H1 (cell line): ENCODE data around the gene TPO. TPM values are rescaled to one million over a fixed set of nuclear protein-coding genes. Genes with fewer than 3 reads are reported as not detected.

Experiments used
- CTCF ChIA-PET: fragments of 300-600 bp; sonication (Branson Sonifier 250); formaldehyde crosslinking; loops from one replicate; lab custom pipeline; 2021; ENCODE audit not compliant: partially characterized antibody; lab: Charles Lee
- POLR2A ChIA-PET: fragments of 300-600 bp; sonication (Branson Sonifier 250); formaldehyde crosslinking; loops from one replicate; lab custom pipeline; 2021; ENCODE audit warnings: inconsistent platforms; ENCODE audit not compliant: partially characterized antibody; lab: Charles Lee
- DNase-seq, 2 experiments: peaks; one replicate each; pipeline versions ENCODE4 v3.0.0 to v3.0.0-alpha.2; 2010 to 2022; ENCODE audit warnings: low spot score in 2 of 2, low read depth in 1 of 2, mixed read lengths in 1 of 2
- FAIRE-seq: peaks from 2 replicates; lab custom pipeline; 2011; peaks lifted over from hg19 to GRCh38; lab: Jason Lieb, UNC
- H2AFZ ChIP-seq: 2 replicates; pipeline ENCODE4 v1.8.1; 2012; ENCODE audit warnings: low read length, inconsistent platforms
- H2AK5ac ChIP-seq: 2 replicates; pipeline ENCODE4 v1.6.1; 2013; ENCODE audit warnings: low read depth, low read length
- H2BK120ac ChIP-seq: replicated peaks from 2 replicates; pipeline ENCODE3; 2013; ENCODE audit warnings: low read depth, low read length, inconsistent platforms
- H2BK12ac ChIP-seq: 2 replicates; pipeline ENCODE4 v1.6.1; 2013; ENCODE audit warnings: low read depth, low read length
- H2BK15ac ChIP-seq: 2 replicates; pipeline ENCODE4 v1.6.1; 2013; ENCODE audit warnings: low read length
- H2BK20ac ChIP-seq: 2 replicates; pipeline ENCODE4 v1.6.1; 2013; ENCODE audit warnings: low read length
- H2BK5ac ChIP-seq: 2 replicates; pipeline ENCODE4 v1.6.1; 2013; ENCODE audit warnings: low read depth, low read length
- H3K14ac ChIP-seq: 2 replicates; pipeline ENCODE4 v1.6.1; 2013; ENCODE audit warnings: inconsistent platforms; ENCODE audit not compliant: insufficient read length
- H3K18ac ChIP-seq: 2 replicates; pipeline ENCODE4 v1.6.1; 2013; ENCODE audit warnings: low read length; ENCODE audit errors: extremely low read depth
- H3K23ac ChIP-seq: 2 replicates; pipeline ENCODE4 v1.6.1; 2013; ENCODE audit warnings: inconsistent platforms; ENCODE audit not compliant: insufficient read length
- H3K23me2 ChIP-seq: 2 replicates; pipeline ENCODE4 v1.6.1; 2013; ENCODE audit warnings: low read depth, low read length
- H3K27ac ChIP-seq: 2 replicates; pipeline ENCODE4 v1.6.1; 2011; ENCODE audit warnings: low read depth, low read length, inconsistent platforms
- H3K27me3 ChIP-seq, 4 experiments: replicated peaks in 1 of 4; 1 replicate in 1 of 4; 2 replicates in 3 of 4; pipeline versions ENCODE4 v1.6.1 to v1.8.1; 2011 to 2013; ENCODE audit warnings: low read length in 3 of 4, mild to moderate bottlenecking in 3 of 4, inconsistent platforms in 2 of 4, mixed read lengths in 2 of 4, moderate library complexity in 1 of 4; ENCODE audit not compliant: control insufficient read depth in 3 of 4, insufficient read depth in 3 of 4; ENCODE audit errors: extremely low read depth in 1 of 4
- H3K36me3 ChIP-seq, 4 experiments: 2 replicates each; pipeline versions ENCODE4 v1.6.1 to v1.8.1; 2011 to 2013; ENCODE audit warnings: mild to moderate bottlenecking in 4 of 4, low read length in 3 of 4, moderate library complexity in 2 of 4, control low read depth in 1 of 4, inconsistent platforms in 1 of 4; ENCODE audit not compliant: insufficient read depth in 4 of 4, control insufficient read depth in 2 of 4
- H3K4ac ChIP-seq: replicated peaks from 2 replicates; pipeline ENCODE3; 2013; ENCODE audit warnings: low read length, low read depth, mixed read lengths, inconsistent platforms; ENCODE audit not compliant: insufficient read length
- H3K4me1 ChIP-seq, 4 experiments: replicated peaks in 1 of 4; 1 replicate in 1 of 4; 2 replicates in 3 of 4; pipeline versions ENCODE4 v1.6.1 to v1.8.1; 2011 to 2013; ENCODE audit warnings: low read length in 3 of 4, inconsistent platforms in 2 of 4, mixed read lengths in 1 of 4; ENCODE audit not compliant: insufficient read depth in 4 of 4, control insufficient read depth in 3 of 4
- H3K4me2 ChIP-seq, 2 experiments: 2 replicates each; pipeline versions ENCODE4 v1.6.1 to v1.8.1; 2011 to 2013; ENCODE audit warnings: low read depth in 2 of 2, low read length in 2 of 2, control low read depth in 1 of 2, inconsistent platforms in 1 of 2, mild to moderate bottlenecking in 1 of 2; ENCODE audit not compliant: insufficient read depth in 1 of 2
- H3K4me3 ChIP-seq, 4 experiments: fragments of 200-600, 300-600 bp in 1 of 4; sonication (generic), shearing (Covaris generic), sonication (Bioruptor Twin) in 1 of 4; 2 replicates each; pipeline versions ENCODE4 v1.5.1 to v1.8.1; 2011 to 2016; ENCODE audit warnings: low read length in 4 of 4, low read depth in 3 of 4, control low read depth in 2 of 4, inconsistent platforms in 2 of 4, mild to moderate bottlenecking in 2 of 4, mixed read lengths in 1 of 4, moderate library complexity in 1 of 4; ENCODE audit not compliant: insufficient read depth in 2 of 4; ENCODE audit errors: extremely low read depth in 1 of 4
- H3K56ac ChIP-seq: replicated peaks from 2 replicates; pipeline ENCODE3; 2013; ENCODE audit warnings: low read depth, mild to moderate bottlenecking, mixed read lengths, low read length, inconsistent platforms; ENCODE audit not compliant: insufficient read length
- H3K79me1 ChIP-seq: 2 replicates; pipeline ENCODE4 v1.6.1; 2013; ENCODE audit warnings: low read depth, low read length, control low read depth
- H3K79me2 ChIP-seq, 2 experiments: 2 replicates each; pipeline versions ENCODE4 v1.6.1 to v1.8.1; 2012 to 2013; ENCODE audit warnings: low read length in 2 of 2, mild to moderate bottlenecking in 2 of 2, inconsistent platforms in 1 of 2; ENCODE audit not compliant: insufficient read depth in 2 of 2, control insufficient read depth in 1 of 2
- H3K9ac ChIP-seq, 4 experiments: replicated peaks in 1 of 4; 1 replicate in 1 of 4; 2 replicates in 3 of 4; pipeline versions ENCODE4 v1.6.1 to v1.8.1; 2011 to 2013; ENCODE audit warnings: low read depth in 3 of 4, low read length in 3 of 4, control low read depth in 2 of 4, mild to moderate bottlenecking in 2 of 4, moderate library complexity in 2 of 4, inconsistent platforms in 1 of 4; ENCODE audit errors: extremely low read depth in 1 of 4
- H3K9me3 ChIP-seq, 2 experiments: 2 replicates each; pipeline versions ENCODE4 v1.6.1 to v1.8.1; 2012 to 2013; ENCODE audit warnings: mild to moderate bottlenecking in 2 of 2, moderate library complexity in 2 of 2, control low read depth in 1 of 2, inconsistent platforms in 1 of 2, low read depth in 1 of 2, low read length in 1 of 2, mixed read lengths in 1 of 2; ENCODE audit not compliant: insufficient read depth in 2 of 2
- H4K20me1 ChIP-seq, 2 experiments: replicated peaks in 1 of 2; 2 replicates each; pipeline versions ENCODE3 to v1.8.1; 2011 to 2013; ENCODE audit warnings: inconsistent platforms in 2 of 2, low read length in 2 of 2, mild to moderate bottlenecking in 1 of 2; ENCODE audit not compliant: insufficient read depth in 2 of 2, control insufficient read depth in 1 of 2
- H4K5ac ChIP-seq: 2 replicates; pipeline ENCODE4 v1.6.1; 2013; ENCODE audit warnings: low read length, low read depth, mixed read lengths, inconsistent platforms; ENCODE audit not compliant: insufficient read length
- H4K8ac ChIP-seq: 2 replicates; pipeline ENCODE4 v1.8.0; 2013; ENCODE audit warnings: mild to moderate bottlenecking, moderate library complexity, low read length, inconsistent platforms; ENCODE audit not compliant: insufficient read depth; ENCODE audit errors: extremely low read depth
- H4K91ac ChIP-seq: replicated peaks from 2 replicates; pipeline ENCODE3; 2013; ENCODE audit warnings: low read length, mixed read lengths, inconsistent platforms; ENCODE audit not compliant: insufficient read length
- BRCA1 ChIP-seq: IDR thresholded peaks from 2 replicates; pipeline ENCODE4 v1.6.1; 2012; ENCODE audit warnings: low read depth, low read length, improper control_type of control experiment
- CBX5 ChIP-seq: fragments of 300-800, 300-1000 bp; sonication (generic); IDR thresholded peaks from 2 replicates; pipeline ENCODE4 v1.7.1; 2016; ENCODE audit warnings: antibody characterized with exemption, low read length, low read depth
- CEBPB ChIP-seq: IDR thresholded peaks from 2 replicates; pipeline ENCODE4 v1.6.1; 2012; ENCODE audit warnings: low read depth, low read length
- CHD2 ChIP-seq: IDR thresholded peaks from 2 replicates; pipeline ENCODE4 v1.6.1; 2012; ENCODE audit warnings: low read length, improper control_type of control experiment
- CTBP2 ChIP-seq: IDR thresholded peaks from 2 replicates; pipeline ENCODE4 v1.7.0; 2011; ENCODE audit warnings: borderline replicate concordance, mild to moderate bottlenecking, moderate library complexity, mixed read lengths, low read length; ENCODE audit not compliant: insufficient read depth, insufficient read length
- FOSL1 ChIP-seq: IDR thresholded peaks from 2 replicates; pipeline ENCODE4 v1.6.1; 2011; ENCODE audit warnings: mild to moderate bottlenecking, low read depth, low read length, moderate library complexity; ENCODE audit not compliant: insufficient read depth
- GABPA ChIP-seq: IDR thresholded peaks from 2 replicates; pipeline ENCODE4 v1.6.1; 2011; ENCODE audit warnings: mild to moderate bottlenecking, low read length, moderate library complexity, borderline replicate concordance; ENCODE audit not compliant: insufficient read depth
- JUND ChIP-seq: IDR thresholded peaks from 2 replicates; pipeline ENCODE4 v1.6.1; 2011; ENCODE audit warnings: mild to moderate bottlenecking, improper control_type of control experiment, low read length
- KDM1A ChIP-seq: fragments of 200-600, 300-600 bp; sonication (generic); IDR thresholded peaks from 2 replicates; pipeline ENCODE4 v1.7.1; 2016; ENCODE audit warnings: mild to moderate bottlenecking, low read length, borderline replicate concordance
- MAFK ChIP-seq: IDR thresholded peaks from 2 replicates; pipeline ENCODE4 v1.6.1; 2012; ENCODE audit warnings: low read depth, mild to moderate bottlenecking, improper control_type of control experiment, low read length
- RBBP5 ChIP-seq: IDR thresholded peaks from 2 replicates; pipeline ENCODE4 v1.7.1; 2012; ENCODE audit warnings: low read depth, mild to moderate bottlenecking, inconsistent platforms, low read length, moderate library complexity, borderline replicate concordance
- SIX5 ChIP-seq: IDR thresholded peaks from 2 replicates; pipeline ENCODE4 v1.6.1; 2011; ENCODE audit warnings: mild to moderate bottlenecking, low read depth, low read length
- SP1 ChIP-seq: IDR thresholded peaks from 2 replicates; pipeline ENCODE4 v1.6.1; 2011; ENCODE audit warnings: low read depth, low read length
- SP2 ChIP-seq: IDR thresholded peaks from 2 replicates; pipeline ENCODE4 v1.6.1; 2012; ENCODE audit warnings: mild to moderate bottlenecking, low read length, inconsistent platforms
- TAF1 ChIP-seq: IDR thresholded peaks from 2 replicates; pipeline ENCODE4 v1.6.1; 2011; ENCODE audit warnings: mild to moderate bottlenecking, low read depth, low read length
- WGBS, 2 experiments: shearing (Covaris generic) in 1 of 2; methylation state at CpG; one replicate each; pipeline versions ENCODE4 v1.1.6 to v1.1.7; 2013 to 2015; ENCODE audit warnings: low lambda C conversion rate in 2 of 2, mixed read lengths in 2 of 2, inconsistent platforms in 1 of 2, low coverage in 1 of 2, missing lambda C conversion rate in 1 of 2; ENCODE audit not compliant: insufficient replicate concordance in 2 of 2, insufficient coverage in 1 of 2, insufficient read length in 1 of 2; ENCODE audit errors: extremely low coverage in 1 of 2, missing lambda C conversion rate in 1 of 2; 5-methylcytosine and 5-hydroxymethylcytosine counted together
- polyA plus RNA-seq, 7 experiments: library from polyadenylated mRNA; depleted of rRNA in 3 of 7; stranded (reverse) in 5 of 7; unstranded in 2 of 7; fragments of >200 nt in 5 of 7; fragments of 200-250 nt in 2 of 7; gene quantifications; 1 replicate in 5 of 7; 2 replicates in 1 of 7; 4 replicates in 1 of 7; pipeline versions ENCODE4 v1.2.1 to v1.2.3, GENCODE V29; 2011 to 2013; ENCODE audit warnings: missing spikeins in 2 of 7, mixed read lengths in 2 of 7
- total RNA-seq: library from RNA; stranded (reverse); fragmentation: NEBNext Ultra II Directional; extraction: Animal tissue kit (Norgen Biotek cat#: 25700); gene quantifications from 2 replicates; pipeline ENCODE4 v1.2.1, GENCODE V29; 2021

Gene TPO
- total and polyA plus RNA-seq, 2 of the 8 experiments (the other 6 are each of a cell fraction or from before 2014, with no cell fraction given): not detected

DNA sequence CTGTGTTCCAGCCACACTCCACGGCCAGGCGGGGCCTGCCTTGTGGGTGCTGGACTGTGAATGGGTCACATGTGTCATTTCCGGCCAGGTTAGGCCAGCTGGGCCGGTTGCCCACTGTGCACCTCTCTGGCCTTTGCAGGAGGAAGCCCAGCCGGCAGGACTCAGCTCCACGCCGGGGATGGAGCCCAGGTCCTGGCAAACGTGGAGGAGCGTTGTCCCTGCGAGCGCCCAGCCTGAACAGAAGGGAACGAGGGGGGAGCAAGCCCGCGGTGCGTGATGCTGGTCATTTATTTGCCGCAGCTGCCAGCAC, 178.2 kb downstream of the TPO start:
- WGBS, 2 experiments: 93% methylated on average over 16 of the region's 16 CpGs; no CpG with 5 or more reads in 1 of the 2 experiments
- H3K56ac ChIP-seq: no peak overlapping the region
- FAIRE-seq (no peak), DNase-seq (no peak)
- H2AFZ ChIP-seq: no peak overlapping the region
- peak overlapping the region; percentile 59; the same call in 1 of the 2 replicates for H2AK5ac ChIP-seq
- H2BK20ac ChIP-seq: peak overlapping the region; percentile 80; the same call in 1 of the 2 replicates
- H3K27ac ChIP-seq: no peak overlapping the region
- no peak overlapping the region for H3K14ac ChIP-seq
- no peak overlapping the region for H3K4me3 ChIP-seq
- H3K4me2 ChIP-seq: 0 out of 4 replicates have a peak overlapping the region, but pooled peaks of 1 of the 2 experiments have one; percentile 3
- no peak overlapping the region for H3K23ac ChIP-seq
- peak overlapping the region; percentile 7 for H3K4ac ChIP-seq
- H3K79me1 ChIP-seq: peaks cover 3% of the 10 kb centered on the region
- no peak overlapping the region for H3K9ac ChIP-seq
- H2BK12ac ChIP-seq: peak overlapping the region; percentile 60; the same call in 1 of the 2 replicates
- H3K27me3 ChIP-seq: no peaks in the 10 kb centered on the region
- H3K36me3 ChIP-seq: no peaks in the 10 kb centered on the region; a peak in 1 of 8 replicates
- POLR2A ChIA-PET: interaction anchor here (0.9 to 2.3 kb wide), 6 partner anchors 14 to 177 kb away, joined by 3 to 13 read pairs (median 4); no protein-coding TSS in a partner anchor
- H2BK5ac ChIP-seq: peak overlapping the region; percentile 66
- H4K8ac ChIP-seq: peak overlapping the region; percentile 87
- H3K4me1 ChIP-seq: peaks cover 0 to 16% (median 10%) of the 10 kb centered on the region in 4 experiments; a peak in 6 of 7 replicates
- H3K79me2 ChIP-seq: no peaks in the 10 kb centered on the region
- peak overlapping the region; percentile 62 for H4K91ac ChIP-seq
- no peak overlapping the region for H2BK120ac ChIP-seq
- H3K23me2 ChIP-seq: peaks cover 6% of the 10 kb centered on the region
- H4K5ac ChIP-seq: peak overlapping the region; percentile 7
- H3K18ac ChIP-seq: peak overlapping the region; percentile 25
- H4K20me1 ChIP-seq: peaks cover 0 to 8% of the 10 kb centered on the region in 2 experiments
- H3K9me3 ChIP-seq: peaks cover 0 to 1% of the 10 kb centered on the region in 2 experiments; a peak in 1 of 4 replicates
- no peak overlapping the region for H2BK15ac ChIP-seq
- CTCF ChIA-PET: interaction anchor here (0.6 to 6.9 kb wide), 28 partner anchors 9 to 233 kb away, joined by 3 to 68 read pairs (median 5); no protein-coding TSS in a partner anchor
- TF ChIP-seq RBBP5 (no peak), SP1 (no peak), CHD2 (no peak), GABPA (no peak), CBX5 (no peak), CTBP2 (no peak), BRCA1 (no peak), CEBPB (no peak), FOSL1 (no peak), SP2 (no peak), SIX5 (no peak), JUND (no peak), MAFK (no peak), KDM1A (no peak), TAF1 (no peak)
